Measurements from ENCODE around the gene SHB.
A peak's percentile ranks its signal among the peaks of the same experiment; 100 is the strongest.

SHB gene

DNA sequence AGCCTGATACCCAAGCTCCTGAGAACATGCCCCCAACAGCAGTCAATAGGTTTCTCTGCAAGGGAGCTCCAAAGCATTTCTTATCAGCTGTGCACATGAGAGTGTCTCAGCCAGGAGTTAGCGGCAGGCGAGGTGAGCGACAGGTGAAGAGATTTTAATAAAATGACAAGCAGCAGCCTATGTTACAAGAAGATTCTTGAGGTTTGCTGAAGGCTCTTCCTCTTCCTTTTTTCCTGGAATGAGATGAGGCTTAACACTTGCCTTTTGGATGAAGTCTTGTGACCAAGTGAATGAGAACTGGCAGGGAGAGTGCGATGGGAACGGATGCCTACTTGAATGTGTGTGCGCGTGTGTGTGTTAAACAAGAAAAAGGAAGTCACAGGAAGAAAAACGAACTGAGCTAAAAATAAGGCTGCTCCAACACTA, 76.1 kb downstream of the SHB start:
- Histone ChIP-seq H3K18ac (ENCODE audit: low read length) (no peak overlapping the region), H2BK5ac (ENCODE audit: low read depth, low read length, poor library complexity) (no peak overlapping the region), H3K79me1 (ENCODE audit: low read length) (no peaks in the 10 kb centered on the region), H2BK12ac (ENCODE audit: low read length) (no peak overlapping the region), H2BK120ac (ENCODE audit: insufficient read depth, low read length, poor library complexity) (no peak overlapping the region), H3K4me1 (ENCODE audit: control insufficient read depth in 1 of 2, insufficient read depth in 2 of 2, low read length in 2 of 2) (peaks cover 9 to 11% of the 10 kb centered on the region in 2 experiments), H3K14ac (ENCODE audit: low read length) (no peak overlapping the region), H3K9ac (ENCODE audit: low read length) (no peak overlapping the region), H3K4ac (ENCODE audit: low read depth, low read length) (peak overlapping the region; percentile 9), H3K27ac (ENCODE audit: low read depth, low read length) (no peak overlapping the region), H4K8ac (ENCODE audit: low read depth, low read length) (no peak overlapping the region), H2AFZ (ENCODE audit: insufficient read depth, low read length, poor library complexity) (no peak overlapping the region), H3K79me2 (ENCODE audit: control insufficient read depth, insufficient read depth, low read length, poor library complexity) (no peaks in the 10 kb centered on the region), H3K27me3 (ENCODE audit: insufficient read depth, low read length) (no peaks in the 10 kb centered on the region), H3K4me3 (ENCODE audit: low read depth, low read length) (no peak overlapping the region), H3K9me3 (ENCODE audit: insufficient read depth, low read depth, low read length) (no peaks in the 10 kb centered on the region), H4K12ac (ENCODE audit: low read depth, low read length) (no peak overlapping the region), H4K91ac (ENCODE audit: low read depth, low read length) (no peak overlapping the region), H3K4me2 (ENCODE audit: low read length) (no peak overlapping the region), H3K36me3 (ENCODE audit: control insufficient read depth in 1 of 2, insufficient read depth in 2 of 2, low read length in 2 of 2) (peaks cover 12 to 17% of the 10 kb centered on the region in 2 experiments), H3K23ac (ENCODE audit: low read length) (no peak overlapping the region), H2AK5ac (ENCODE audit: low read length) (no peak overlapping the region)
- no CpG with 5 or more reads among the region's 8 CpGs for WGBS (ENCODE audit: extremely low coverage, insufficient coverage, insufficient read length)
- no peak for DNase-seq

DNA sequence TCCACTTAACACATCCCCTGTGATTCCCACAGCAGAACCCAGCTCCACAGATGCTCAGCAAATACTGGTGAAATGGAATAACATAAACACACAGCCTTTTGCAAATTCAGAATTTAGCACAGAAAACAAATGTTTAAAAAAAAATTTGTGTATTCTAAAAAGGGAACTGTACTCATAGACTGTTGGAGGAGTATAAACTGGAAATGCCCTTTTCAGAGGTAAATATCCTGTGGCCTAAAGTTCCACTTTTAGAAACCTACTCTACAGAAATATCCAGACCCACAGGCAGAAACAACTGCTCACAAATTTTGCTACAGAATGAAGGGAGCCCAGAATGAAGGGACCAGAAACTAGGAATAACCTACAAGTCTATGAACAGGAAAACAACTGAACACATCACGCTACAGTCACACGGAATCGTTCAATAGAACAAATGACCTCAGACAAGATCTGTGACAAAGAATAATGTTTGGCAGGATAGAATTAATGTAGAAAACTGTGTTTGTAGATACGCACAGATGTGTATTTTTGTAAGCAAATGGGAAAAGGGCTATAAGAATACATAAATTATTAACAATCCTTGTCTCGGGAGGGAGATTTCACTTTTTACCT, 78.5 kb downstream of the SHB start:
- no peak overlapping the region for H2AK5ac ChIP-seq (ENCODE audit: low read length)
- H3K23ac ChIP-seq (ENCODE audit: low read length), result no peak overlapping the region
- no peak overlapping the region for H2BK12ac ChIP-seq (ENCODE audit: low read length)
- no peak overlapping the region for H3K9ac ChIP-seq (ENCODE audit: low read length)
- peaks cover 12 to 15% of the 10 kb centered on the region in 2 experiments for H3K36me3 ChIP-seq (ENCODE audit: control insufficient read depth in 1 of 2, insufficient read depth in 2 of 2, low read length in 2 of 2)
- no peak overlapping the region for H3K14ac ChIP-seq (ENCODE audit: low read length)
- no peak overlapping the region for H2AFZ ChIP-seq (ENCODE audit: insufficient read depth, low read length, poor library complexity)
- H3K4me3 ChIP-seq (ENCODE audit: low read depth, low read length), result no peak overlapping the region
- no peak overlapping the region for H3K18ac ChIP-seq (ENCODE audit: low read length)
- H3K4ac ChIP-seq (ENCODE audit: low read depth, low read length), result no peak overlapping the region
- WGBS (ENCODE audit: extremely low coverage, insufficient coverage, insufficient read length), result no CpG with 5 or more reads among the region's 5 CpGs
- H3K79me1 ChIP-seq (ENCODE audit: low read length), result no peaks in the 10 kb centered on the region
- no peak overlapping the region for H4K8ac ChIP-seq (ENCODE audit: low read depth, low read length)
- H3K79me2 ChIP-seq (ENCODE audit: control insufficient read depth, insufficient read depth, low read length, poor library complexity), result peaks cover 3% of the 10 kb centered on the region
- no peaks in the 10 kb centered on the region for H3K9me3 ChIP-seq (ENCODE audit: insufficient read depth, low read depth, low read length)
- H2BK5ac ChIP-seq (ENCODE audit: low read depth, low read length, poor library complexity), result no peak overlapping the region
- no peaks in the 10 kb centered on the region for H3K27me3 ChIP-seq (ENCODE audit: insufficient read depth, low read length)
- H4K91ac ChIP-seq (ENCODE audit: low read depth, low read length), result no peak overlapping the region
- H3K4me2 ChIP-seq (ENCODE audit: low read length), result no peak overlapping the region
- no peak overlapping the region for H3K27ac ChIP-seq (ENCODE audit: low read depth, low read length)
- no peak overlapping the region for H2BK120ac ChIP-seq (ENCODE audit: insufficient read depth, low read length, poor library complexity)
- no peak overlapping the region for H4K12ac ChIP-seq (ENCODE audit: low read depth, low read length)
- no peak for DNase-seq
- H3K4me1 ChIP-seq (ENCODE audit: control insufficient read depth in 1 of 2, insufficient read depth in 2 of 2, low read length in 2 of 2), result peaks cover 21 to 22% of the 10 kb centered on the region in 2 experiments

DNA sequence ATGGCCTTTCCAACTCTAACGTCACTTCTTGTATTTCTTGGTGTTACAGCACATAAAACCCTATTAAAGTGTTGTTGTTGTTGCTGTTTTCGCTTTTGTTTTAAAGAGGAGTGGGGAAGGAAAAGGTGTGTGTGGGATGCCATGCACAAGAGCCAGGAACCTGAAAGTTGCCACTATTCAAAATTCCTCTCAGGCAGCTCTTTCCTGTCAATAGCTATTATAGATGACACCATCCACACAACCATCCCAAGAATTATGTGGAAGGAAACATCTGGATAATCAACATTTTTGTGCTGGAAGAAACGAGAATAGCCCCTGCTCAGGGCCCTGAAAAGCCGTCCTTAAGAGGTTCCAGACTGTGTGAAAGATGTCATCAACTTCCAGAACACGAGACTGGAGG, 79.3 kb downstream of the SHB start:
- peaks cover 29 to 30% of the 10 kb centered on the region in 2 experiments for H3K4me1 ChIP-seq (ENCODE audit: control insufficient read depth in 1 of 2, insufficient read depth in 2 of 2, low read length in 2 of 2)
- no peak overlapping the region for H3K18ac ChIP-seq (ENCODE audit: low read length)
- H2BK120ac ChIP-seq (ENCODE audit: insufficient read depth, low read length, poor library complexity), result no peak overlapping the region
- no peak overlapping the region for H2AFZ ChIP-seq (ENCODE audit: insufficient read depth, low read length, poor library complexity)
- DNase-seq, result peak; percentile 76 to 90
- no peak overlapping the region for H3K4me3 ChIP-seq (ENCODE audit: low read depth, low read length)
- H3K79me2 ChIP-seq (ENCODE audit: control insufficient read depth, insufficient read depth, low read length, poor library complexity), result peaks cover 5% of the 10 kb centered on the region
- H3K27ac ChIP-seq (ENCODE audit: low read depth, low read length), result no peak overlapping the region
- H2BK5ac ChIP-seq (ENCODE audit: low read depth, low read length, poor library complexity), result no peak overlapping the region
- H3K79me1 ChIP-seq (ENCODE audit: low read length), result peaks cover 4% of the 10 kb centered on the region
- H2BK12ac ChIP-seq (ENCODE audit: low read length), result no peak overlapping the region
- H4K8ac ChIP-seq (ENCODE audit: low read depth, low read length), result no peak overlapping the region
- H4K12ac ChIP-seq (ENCODE audit: low read depth, low read length), result no peak overlapping the region
- H3K27me3 ChIP-seq (ENCODE audit: insufficient read depth, low read length), result no peaks in the 10 kb centered on the region
- no peak overlapping the region for H4K91ac ChIP-seq (ENCODE audit: low read depth, low read length)
- H3K4ac ChIP-seq (ENCODE audit: low read depth, low read length), result peak overlapping the region; percentile 20
- H3K36me3 ChIP-seq (ENCODE audit: control insufficient read depth in 1 of 2, insufficient read depth in 2 of 2, low read length in 2 of 2), result peaks cover 12 to 15% of the 10 kb centered on the region in 2 experiments
- H3K14ac ChIP-seq (ENCODE audit: low read length), result no peak overlapping the region
- WGBS (ENCODE audit: extremely low coverage, insufficient coverage, insufficient read length), result no CpG with 5 or more reads among the region's 5 CpGs
- H3K4me2 ChIP-seq (ENCODE audit: low read length), result no peak overlapping the region
- no peak overlapping the region for H2AK5ac ChIP-seq (ENCODE audit: low read length)
- H3K23ac ChIP-seq (ENCODE audit: low read length), result no peak overlapping the region
- H3K9ac ChIP-seq (ENCODE audit: low read length), result no peak overlapping the region
- H3K9me3 ChIP-seq (ENCODE audit: insufficient read depth, low read depth, low read length), result no peaks in the 10 kb centered on the region

DNA sequence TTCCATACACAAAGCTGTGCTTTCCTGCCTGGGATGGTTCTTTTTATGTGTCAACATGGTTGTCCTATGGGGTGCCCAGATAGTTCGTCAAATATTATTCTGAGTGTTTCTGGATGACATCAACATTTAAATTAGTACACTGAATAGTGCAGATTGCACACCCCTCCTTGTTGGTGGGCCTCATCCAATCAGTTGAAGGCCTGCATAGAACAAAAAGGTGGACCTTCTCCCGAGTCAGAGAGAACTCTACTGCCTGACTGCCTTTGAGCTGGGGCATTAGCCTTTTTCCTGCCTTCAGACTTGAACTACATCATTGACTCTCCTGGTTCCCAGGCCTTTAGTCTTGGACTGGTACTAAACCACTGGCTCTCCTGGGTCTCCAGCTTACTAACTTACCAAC, 80.4 kb downstream of the SHB start:
- Histone ChIP-seq H2BK5ac (ENCODE audit: low read depth, low read length, poor library complexity) (no peak overlapping the region), H3K14ac (ENCODE audit: low read length) (no peak overlapping the region), H3K27me3 (ENCODE audit: insufficient read depth, low read length) (no peaks in the 10 kb centered on the region), H3K4ac (ENCODE audit: low read depth, low read length) (no peak overlapping the region), H3K79me2 (ENCODE audit: control insufficient read depth, insufficient read depth, low read length, poor library complexity) (peaks cover 5% of the 10 kb centered on the region), H2BK120ac (ENCODE audit: insufficient read depth, low read length, poor library complexity) (no peak overlapping the region), H3K9me3 (ENCODE audit: insufficient read depth, low read depth, low read length) (no peaks in the 10 kb centered on the region), H3K4me1 (ENCODE audit: control insufficient read depth in 1 of 2, insufficient read depth in 2 of 2, low read length in 2 of 2) (peaks cover 32 to 36% of the 10 kb centered on the region in 2 experiments), H3K27ac (ENCODE audit: low read depth, low read length) (no peak overlapping the region), H3K4me2 (ENCODE audit: low read length) (no peak overlapping the region), H2AFZ (ENCODE audit: insufficient read depth, low read length, poor library complexity) (no peak overlapping the region), H3K23ac (ENCODE audit: low read length) (no peak overlapping the region), H3K79me1 (ENCODE audit: low read length) (peaks cover 7% of the 10 kb centered on the region), H3K9ac (ENCODE audit: low read length) (no peak overlapping the region), H4K8ac (ENCODE audit: low read depth, low read length) (no peak overlapping the region), H3K4me3 (ENCODE audit: low read depth, low read length) (no peak overlapping the region), H3K36me3 (ENCODE audit: control insufficient read depth in 1 of 2, insufficient read depth in 2 of 2, low read length in 2 of 2) (peaks cover 14 to 19% of the 10 kb centered on the region in 2 experiments), H3K18ac (ENCODE audit: low read length) (no peak overlapping the region), H2BK12ac (ENCODE audit: low read length) (no peak overlapping the region), H4K91ac (ENCODE audit: low read depth, low read length) (no peak overlapping the region), H2AK5ac (ENCODE audit: low read length) (no peak overlapping the region), H4K12ac (ENCODE audit: low read depth, low read length) (no peak overlapping the region)
- DNase-seq, result no peak
- no CpG with 5 or more reads among the region's 2 CpGs for WGBS (ENCODE audit: extremely low coverage, insufficient coverage, insufficient read length)
